Suprapubic skin (tissue), 4 donors: ENCODE data around the gene ZNF70.

Experiments used
- CTCF ChIP-seq, 2 donors: fragments of 200-600 bp in 1 of 2; fragments of 450-650 bp in 1 of 2; sonication (generic) in 1 of 2; IDR thresholded peaks; one replicate each; pipeline ENCODE4 v1.5.1; 2016 to 2019; ENCODE audit warnings: antibody characterized with exemption in 2 of 2, mild to moderate bottlenecking in 1 of 2, moderate library complexity in 1 of 2
- EP300 ChIP-seq: sonication (generic); formaldehyde crosslinking; IDR thresholded peaks from one replicate; pipeline ENCODE4 v1.6.1; 2017; ENCODE audit warnings: antibody characterized with exemption
- POLR2A ChIP-seq, 2 donors: fragments of 450-650 bp; IDR thresholded peaks; one replicate each; pipeline ENCODE4 v1.6.1; 2017; ENCODE audit warnings: antibody characterized with exemption in 2 of 2, mild to moderate bottlenecking in 2 of 2, moderate library complexity in 2 of 2
- POLR2AphosphoS5 ChIP-seq, 3 donors: sonication (generic); formaldehyde crosslinking; IDR thresholded peaks; one replicate each; pipeline ENCODE4 v1.6.1; 2017; ENCODE audit warnings: antibody characterized with exemption in 3 of 3

GRCh38 chr22:23722724-23723123 lies 28.2 kb downstream of the ZNF70 start:
- TF ChIP-seq POLR2AphosphoS5 (IDR thresholded peaks at IDR 0.05) (no peak), CTCF (IDR thresholded peaks at IDR 0.05) (no peak), POLR2A (IDR thresholded peaks at IDR 0.05) (no peak), EP300 (no peak)
